HG03521 (cell line): ENCODE measurements around the gene ILKAP.

Source experiments
- ATAC-seq: cut with Tn5 transposase; IDR thresholded peaks from one replicate; pipeline ENCODE4 v1.9.1; 2021; ENCODE audit warnings: mild to moderate bottlenecking, moderate library complexity; ENCODE audit not compliant: unreplicated experiment

Gene ILKAP

GRCh38 chr2:238237431-238238135 is 34.1 kb upstream of the ILKAP start:
- no peak for ATAC-seq

- ATAC-seq: no peak
These were observed 33.1 kb upstream of the ILKAP start for GRCh38 chr2:238236571-238236970.

- ATAC-seq: no peak
These were observed 32.4 kb upstream of the ILKAP start for GRCh38 chr2:238235856-238236255.

GRCh38 chr2:238235331-238235732 is 31.8 kb upstream of the ILKAP start:
- no peak for ATAC-seq

GRCh38 chr2:238233625-238234024 is 30.1 kb upstream of the ILKAP start:
- no peak for ATAC-seq

- no peak for ATAC-seq
These were observed 28.3 kb upstream of the ILKAP start for GRCh38 chr2:238231809-238232208.

GRCh38 chr2:238231251-238231793 is 27.8 kb upstream of the ILKAP start:
- no peak for ATAC-seq

GRCh38 chr2:238230699-238231098 is 27.2 kb upstream of the ILKAP start:
- no peak for ATAC-seq

GRCh38 chr2:238228700-238229099 is 25.2 kb upstream of the ILKAP start:
- no peak for ATAC-seq

GRCh38 chr2:238227587-238228032 is 24.1 kb upstream of the ILKAP start:
- no peak for ATAC-seq

GRCh38 chr2:238226698-238227586 is 23.4 kb upstream of the ILKAP start:
- ATAC-seq: no peak

- no peak for ATAC-seq
These were observed 22.6 kb upstream of the ILKAP start for GRCh38 chr2:238225911-238226697.

GRCh38 chr2:238225121-238225520 is 21.6 kb upstream of the ILKAP start:
- ATAC-seq: no peak

- ATAC-seq: no peak
These were observed 21.0 kb upstream of the ILKAP start for GRCh38 chr2:238224356-238225035.

- ATAC-seq: no peak
These were observed 17.5 kb upstream of the ILKAP start for GRCh38 chr2:238220892-238221521.

- ATAC-seq: no peak
These were observed 16.9 kb upstream of the ILKAP start for GRCh38 chr2:238220274-238220891.

GRCh38 chr2:238216651-238217184 is 13.2 kb upstream of the ILKAP start:
- ATAC-seq: no peak

GRCh38 chr2:238207006-238207405 is 3.5 kb upstream of the ILKAP start:
- no peak for ATAC-seq

GRCh38 chr2:238203973-238204683 is 633 bp upstream of the ILKAP start:
- ATAC-seq: peak; percentile 17
